Type B pancreatic cell (in vitro differentiated cells): ENCODE measurements around the gene CNTN3. TPM values are rescaled to one million over a fixed set of nuclear protein-coding genes. Genes with fewer than 3 reads are reported as not detected.

ENCODE experiments used
- DNase-seq: peaks from one replicate; pipeline ENCODE4 v3.0.0; 2021; ENCODE audit warnings: mixed read lengths; ENCODE audit not compliant: unreplicated experiment; ENCODE audit errors: extremely low spot score
- H3K27ac Mint-ChIP-seq: 2 replicates; pipeline ENCODE4 v1.8.0; 2021; ENCODE audit warnings: mild to moderate bottlenecking, mixed read lengths
- H3K27me3 Mint-ChIP-seq: 2 replicates; pipeline ENCODE4 v1.8.0; 2021; ENCODE audit warnings: mixed read lengths
- H3K36me3 Mint-ChIP-seq: 2 replicates; pipeline ENCODE4 v1.8.0; 2021; ENCODE audit warnings: mixed read lengths
- H3K4me1 Mint-ChIP-seq: one replicate; pipeline ENCODE4 v1.8.0; 2021; ENCODE audit warnings: mixed read lengths; ENCODE audit not compliant: unreplicated experiment
- H3K4me3 Mint-ChIP-seq: 2 replicates; pipeline ENCODE4 v1.8.0; 2021; ENCODE audit warnings: mild to moderate bottlenecking, mixed read lengths
- H3K9me3 Mint-ChIP-seq: 2 replicates; pipeline ENCODE4 v1.8.0; 2021; ENCODE audit warnings: mixed read lengths
- total RNA-seq: library from RNA; stranded (reverse); gene quantifications from 2 replicates; pipeline ENCODE4 v1.2.1, GENCODE V29; 2021; ENCODE audit warnings: low replicate concordance
- TF ChIP-seq, protein P1 (sequence below): fragments of 200-600 bp; sonication (generic); conservative IDR thresholded peaks from 2 replicates; pipeline ENCODE4 v1.5.0; 2021; ENCODE audit warnings: antibody characterized with exemption, mild to moderate bottlenecking

Gene CNTN3
- total RNA-seq, 1 donor from 2014 or later = 7.7 TPM

DNA sequence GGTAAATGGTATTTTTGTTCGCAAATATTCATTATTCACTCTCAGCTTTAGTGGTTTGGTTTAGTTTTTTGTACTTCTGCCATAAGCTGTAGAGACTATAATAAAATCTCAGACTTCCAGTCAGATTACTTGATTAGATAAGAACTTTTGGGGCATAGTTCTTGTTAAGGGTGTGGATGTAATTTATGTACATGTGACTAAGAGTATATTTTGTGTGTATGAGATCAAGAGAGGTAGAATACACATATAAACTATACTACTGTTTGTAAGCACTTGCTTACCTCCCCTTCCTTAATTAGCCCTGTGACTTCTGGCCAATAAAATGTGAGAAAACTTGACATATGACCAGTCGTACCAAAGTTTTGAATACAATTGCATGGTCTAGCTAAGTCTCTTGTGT lies 12.0 kb downstream of the CNTN3 start:
- H3K4me3 Mint-ChIP-seq = no peak overlapping the region
- no peak for DNase-seq
- no peak overlapping the region for H3K27ac Mint-ChIP-seq
- no peaks in the 10 kb centered on the region for H3K27me3 Mint-ChIP-seq
- no peaks in the 10 kb centered on the region for H3K36me3 Mint-ChIP-seq
- peaks cover 10% of the 10 kb centered on the region for H3K9me3 Mint-ChIP-seq
- TF ChIP-seq, protein P1, sequence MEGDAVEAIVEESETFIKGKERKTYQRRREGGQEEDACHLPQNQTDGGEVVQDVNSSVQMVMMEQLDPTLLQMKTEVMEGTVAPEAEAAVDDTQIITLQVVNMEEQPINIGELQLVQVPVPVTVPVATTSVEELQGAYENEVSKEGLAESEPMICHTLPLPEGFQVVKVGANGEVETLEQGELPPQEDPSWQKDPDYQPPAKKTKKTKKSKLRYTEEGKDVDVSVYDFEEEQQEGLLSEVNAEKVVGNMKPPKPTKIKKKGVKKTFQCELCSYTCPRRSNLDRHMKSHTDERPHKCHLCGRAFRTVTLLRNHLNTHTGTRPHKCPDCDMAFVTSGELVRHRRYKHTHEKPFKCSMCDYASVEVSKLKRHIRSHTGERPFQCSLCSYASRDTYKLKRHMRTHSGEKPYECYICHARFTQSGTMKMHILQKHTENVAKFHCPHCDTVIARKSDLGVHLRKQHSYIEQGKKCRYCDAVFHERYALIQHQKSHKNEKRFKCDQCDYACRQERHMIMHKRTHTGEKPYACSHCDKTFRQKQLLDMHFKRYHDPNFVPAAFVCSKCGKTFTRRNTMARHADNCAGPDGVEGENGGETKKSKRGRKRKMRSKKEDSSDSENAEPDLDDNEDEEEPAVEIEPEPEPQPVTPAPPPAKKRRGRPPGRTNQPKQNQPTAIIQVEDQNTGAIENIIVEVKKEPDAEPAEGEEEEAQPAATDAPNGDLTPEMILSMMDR = no peak
- peaks cover 4% of the 10 kb centered on the region for H3K4me1 Mint-ChIP-seq

DNA sequence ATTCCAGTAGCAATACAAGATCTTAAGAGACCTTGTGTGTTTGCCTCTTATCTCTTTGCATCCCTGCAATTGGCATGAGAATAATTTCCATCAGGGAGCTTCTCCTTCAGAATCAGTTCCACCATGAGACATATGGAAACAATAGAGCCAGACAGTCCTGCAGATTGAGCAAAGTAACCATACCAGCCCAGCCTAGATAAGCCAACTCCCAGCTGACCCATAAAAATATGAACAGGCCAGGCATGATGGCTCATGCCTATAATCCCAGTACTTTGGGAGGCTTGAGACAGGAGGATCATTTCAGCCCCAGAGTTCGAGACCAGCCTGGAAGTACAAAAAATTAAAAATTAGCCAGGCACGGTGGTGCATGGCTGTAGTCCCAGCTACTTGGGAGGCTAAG lies 12.7 kb downstream of the CNTN3 start:
- TF ChIP-seq, protein P1 = no peak
- H3K4me1 Mint-ChIP-seq = peaks cover 4% of the 10 kb centered on the region

DNA sequence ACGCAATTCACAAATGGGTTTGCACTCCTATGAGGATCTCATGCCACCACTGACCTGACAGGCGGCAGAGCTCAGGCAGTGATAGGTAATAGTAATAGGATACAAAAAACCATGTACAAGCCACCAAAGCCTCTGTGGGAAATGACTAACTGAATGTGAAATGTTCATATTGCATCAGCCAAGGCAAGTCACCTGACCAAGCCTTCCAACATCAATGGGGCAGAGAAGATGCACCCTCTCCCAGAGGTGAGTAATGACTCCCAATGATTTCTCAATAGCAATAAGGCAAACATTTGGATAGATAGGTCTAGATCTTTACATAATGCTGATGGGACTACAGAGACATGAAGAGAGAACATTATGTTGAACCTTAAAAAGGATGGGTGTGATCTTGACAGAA lies 14.9 kb downstream of the CNTN3 start:
- Mint-ChIP-seq H3K4me3 (no peak overlapping the region), H3K4me1 (peaks cover 4% of the 10 kb centered on the region), H3K9me3 (peaks cover 10% of the 10 kb centered on the region), H3K36me3 (no peaks in the 10 kb centered on the region), H3K27me3 (no peaks in the 10 kb centered on the region), H3K27ac (no peak overlapping the region)
- TF ChIP-seq, protein P1 = no peak
- no peak for DNase-seq

More for the DNA sequence above, 12.7 kb downstream of the CNTN3 start:
- Mint-ChIP-seq H3K4me3 (no peak overlapping the region), H3K9me3 (peaks cover 10% of the 10 kb centered on the region), H3K27me3 (no peaks in the 10 kb centered on the region), H3K27ac (no peak overlapping the region), H3K36me3 (no peaks in the 10 kb centered on the region)
- no peak for DNase-seq

DNA sequence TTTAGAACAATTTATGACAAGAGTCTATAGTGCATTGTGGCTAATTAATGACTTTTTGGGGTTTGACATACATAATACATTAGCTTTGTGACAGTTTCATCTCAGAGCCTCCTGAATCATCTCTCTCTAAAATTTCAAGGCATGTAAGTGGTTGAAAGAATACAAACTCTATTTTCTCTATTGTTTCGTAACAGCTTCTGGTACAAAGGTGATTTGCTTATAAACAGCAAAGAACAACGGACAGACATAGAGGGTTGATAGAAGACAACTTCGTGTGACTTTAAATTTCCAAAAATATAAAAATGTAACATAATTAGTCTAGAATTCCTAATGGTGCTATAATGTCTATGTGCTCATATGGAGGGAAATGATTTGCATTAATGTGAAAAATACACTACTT lies 21.3 kb downstream of the CNTN3 start:
- DNase-seq = no peak
- Mint-ChIP-seq H3K9me3 (no peaks in the 10 kb centered on the region), H3K4me1 (no peaks in the 10 kb centered on the region), H3K4me3 (no peak overlapping the region), H3K27me3 (no peaks in the 10 kb centered on the region), H3K36me3 (no peaks in the 10 kb centered on the region), H3K27ac (no peak overlapping the region)
- TF ChIP-seq, protein P1 = no peak

DNA sequence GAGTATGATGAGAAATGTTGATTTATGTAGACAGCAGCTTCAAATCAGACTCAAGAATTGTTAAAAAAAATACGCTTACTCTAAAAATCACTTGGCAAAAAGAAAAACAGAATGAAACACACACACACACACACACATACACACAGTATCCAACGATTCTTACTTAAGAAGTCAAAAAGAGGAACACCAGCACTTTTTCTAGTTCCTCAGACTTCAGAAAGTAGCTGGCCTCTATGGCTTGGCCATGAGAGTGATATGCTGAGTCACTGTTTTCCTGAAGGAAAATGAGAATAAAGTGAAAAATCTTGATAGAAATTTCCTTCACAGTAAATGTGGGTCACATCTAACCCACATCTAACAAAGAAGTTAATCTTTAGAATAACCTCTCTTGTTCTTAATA lies 22.1 kb downstream of the CNTN3 start:
- Mint-ChIP-seq H3K4me3 (no peak overlapping the region), H3K9me3 (no peaks in the 10 kb centered on the region), H3K4me1 (no peaks in the 10 kb centered on the region), H3K27me3 (no peaks in the 10 kb centered on the region), H3K27ac (no peak overlapping the region), H3K36me3 (no peaks in the 10 kb centered on the region)
- TF ChIP-seq, protein P1 = no peak
- DNase-seq = no peak

DNA sequence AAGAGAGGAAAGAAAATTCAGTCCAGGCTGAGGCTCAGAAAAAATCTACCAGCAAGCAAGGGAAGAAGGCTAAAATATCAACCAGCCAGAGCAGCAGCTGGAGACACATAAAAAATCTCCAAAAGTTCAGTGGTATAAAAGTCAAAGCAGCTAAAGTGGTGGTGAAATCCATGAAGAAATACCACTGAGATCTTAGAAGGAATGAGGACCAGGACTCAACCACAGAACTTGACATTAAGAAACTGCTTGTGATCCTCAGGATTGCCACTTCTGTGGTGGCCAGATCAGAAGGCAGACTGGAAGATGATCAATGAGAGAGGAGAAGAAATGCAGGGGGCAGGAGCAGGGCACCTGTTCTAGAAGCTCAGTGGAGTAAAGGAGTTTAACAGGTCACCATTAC lies 22.5 kb downstream of the CNTN3 start:
- Mint-ChIP-seq H3K4me1 (no peaks in the 10 kb centered on the region), H3K4me3 (no peak overlapping the region), H3K9me3 (no peaks in the 10 kb centered on the region), H3K27me3 (no peaks in the 10 kb centered on the region), H3K27ac (no peak overlapping the region), H3K36me3 (no peaks in the 10 kb centered on the region)
- TF ChIP-seq, protein P1 = no peak
- DNase-seq = no peak
